ENCODE data around the gene DOCK2. TPM values are rescaled to one million over a fixed set of nuclear protein-coding genes. Genes with fewer than 3 reads are reported as not detected.

DOCK2 gene
- total RNA-seq, 1 experiment from 2014 or later = 2.2 TPM

DNA sequence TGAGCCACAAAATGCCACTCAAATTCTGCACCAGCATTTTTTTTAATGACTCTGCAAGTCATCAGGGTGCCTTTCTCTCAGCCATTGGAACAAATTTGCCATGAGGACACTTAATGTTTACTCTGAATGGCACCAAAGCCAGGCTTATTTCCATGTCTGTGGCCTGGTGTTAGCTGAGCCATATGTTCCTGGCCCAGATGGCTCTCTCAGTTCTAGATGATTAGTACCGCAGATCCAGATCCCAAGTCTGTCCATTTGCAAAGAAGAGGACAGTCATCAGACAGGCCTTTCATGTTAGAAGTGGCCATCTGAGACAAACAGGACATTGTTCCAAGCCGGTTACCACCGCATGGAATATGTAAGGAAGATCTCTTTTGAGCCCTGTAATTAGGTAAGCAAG, 272.9 kb downstream of the DOCK2 start:
- ChIA-PET POLR2A (ENCODE audit: low non-redundant PET) (no interaction called here), CTCF (no interaction called here)
- Histone ChIP-seq H3K9me3 (ENCODE audit: low read depth, low read length, poor library complexity, severe bottlenecking) (no peaks in the 10 kb centered on the region), H3K4me1 (ENCODE audit: insufficient read depth, low read length, poor library complexity, severe bottlenecking) (peaks cover 13% of the 10 kb centered on the region), H3K27me3 (replicated peaks; ENCODE audit: insufficient read depth, low read depth, low read length, poor library complexity) (no peaks in the 10 kb centered on the region), H3K4me3 (ENCODE audit: low read depth, low read length, poor library complexity, severe bottlenecking) (no peak overlapping the region), H3K27ac (ENCODE audit: low read depth, low read length, poor library complexity, severe bottlenecking) (no peak overlapping the region), H3K36me3 (ENCODE audit: insufficient read depth, low read length, poor library complexity, severe bottlenecking) (no peaks in the 10 kb centered on the region)
- DNase-seq (ENCODE audit: low spot score) = no peak
- no TSS peak for BruUV-seq (replicated peaks)
- no peak for TF ChIP-seq EZH2 (IDR thresholded peaks at IDR 0.05; ENCODE audit: borderline replicate concordance, low read depth, low read length, poor library complexity, severe bottlenecking)
- no peak for TF ChIP-seq CTCF (conservative IDR thresholded peaks at IDR 0.05; ENCODE audit: low read depth, low read length)
- intact Hi-C loops (cut with micrococcal nuclease; ENCODE audit: unreplicated experiment) = no loop called here

DNA sequence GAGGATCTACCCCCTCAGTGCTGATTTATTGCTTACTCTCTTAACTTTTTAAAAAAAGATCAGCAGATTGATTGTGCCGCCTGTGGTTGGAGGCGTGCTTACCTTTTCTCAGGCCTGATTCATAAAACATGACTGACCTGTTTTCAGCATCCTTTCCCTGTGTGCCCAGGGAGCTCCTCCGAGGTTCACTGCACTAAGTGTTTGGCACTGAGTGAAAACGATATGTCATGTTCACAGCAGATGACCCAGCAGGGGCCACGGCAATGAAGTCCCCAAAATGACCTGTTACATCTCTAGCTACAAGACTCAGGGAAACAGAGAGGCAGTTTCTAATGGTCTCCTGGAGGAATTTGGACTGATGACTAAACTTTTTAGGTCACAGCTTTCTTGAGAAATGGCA, 273.3 kb downstream of the DOCK2 start:
- Histone ChIP-seq H3K4me3 (ENCODE audit: low read depth, low read length, poor library complexity, severe bottlenecking) (no peak overlapping the region), H3K9me3 (ENCODE audit: low read depth, low read length, poor library complexity, severe bottlenecking) (no peaks in the 10 kb centered on the region), H3K36me3 (ENCODE audit: insufficient read depth, low read length, poor library complexity, severe bottlenecking) (no peaks in the 10 kb centered on the region), H3K27me3 (replicated peaks; ENCODE audit: insufficient read depth, low read depth, low read length, poor library complexity) (no peaks in the 10 kb centered on the region), H3K27ac (ENCODE audit: low read depth, low read length, poor library complexity, severe bottlenecking) (no peak overlapping the region), H3K4me1 (ENCODE audit: insufficient read depth, low read length, poor library complexity, severe bottlenecking) (peaks cover 9% of the 10 kb centered on the region)
- DNase-seq (ENCODE audit: low spot score) = no peak
- BruUV-seq (replicated peaks) = no TSS peak
- ChIA-PET CTCF (no interaction called here), POLR2A (ENCODE audit: low non-redundant PET) (no interaction called here)
- no peak for TF ChIP-seq EZH2 (IDR thresholded peaks at IDR 0.05; ENCODE audit: borderline replicate concordance, low read depth, low read length, poor library complexity, severe bottlenecking)
- intact Hi-C loops (cut with micrococcal nuclease; ENCODE audit: unreplicated experiment) = no loop called here

- ChIA-PET POLR2A (ENCODE audit: low non-redundant PET) (no interaction called here), CTCF (no interaction called here)
- Histone ChIP-seq H3K9me3 (ENCODE audit: low read depth, low read length, poor library complexity, severe bottlenecking) (no peaks in the 10 kb centered on the region), H3K36me3 (ENCODE audit: insufficient read depth, low read length, poor library complexity, severe bottlenecking) (no peaks in the 10 kb centered on the region), H3K4me1 (ENCODE audit: insufficient read depth, low read length, poor library complexity, severe bottlenecking) (peaks cover 7% of the 10 kb centered on the region), H3K27ac (ENCODE audit: low read depth, low read length, poor library complexity, severe bottlenecking) (no peak overlapping the region), H3K4me3 (ENCODE audit: low read depth, low read length, poor library complexity, severe bottlenecking) (no peak overlapping the region), H3K27me3 (replicated peaks; ENCODE audit: insufficient read depth, low read depth, low read length, poor library complexity) (no peaks in the 10 kb centered on the region)
- no peak for TF ChIP-seq EZH2 (IDR thresholded peaks at IDR 0.05; ENCODE audit: borderline replicate concordance, low read depth, low read length, poor library complexity, severe bottlenecking)
- no peak for TF ChIP-seq CTCF (conservative IDR thresholded peaks at IDR 0.05; ENCODE audit: low read depth, low read length)
- intact Hi-C loops (cut with micrococcal nuclease; ENCODE audit: unreplicated experiment) = no loop called here
- no TSS peak for BruUV-seq (replicated peaks)
- peak; percentile 36 for DNase-seq (ENCODE audit: low spot score)
Observed at GRCh38 chr5:169911448-169912212, 274.6 kb downstream of the DOCK2 start.

DNA sequence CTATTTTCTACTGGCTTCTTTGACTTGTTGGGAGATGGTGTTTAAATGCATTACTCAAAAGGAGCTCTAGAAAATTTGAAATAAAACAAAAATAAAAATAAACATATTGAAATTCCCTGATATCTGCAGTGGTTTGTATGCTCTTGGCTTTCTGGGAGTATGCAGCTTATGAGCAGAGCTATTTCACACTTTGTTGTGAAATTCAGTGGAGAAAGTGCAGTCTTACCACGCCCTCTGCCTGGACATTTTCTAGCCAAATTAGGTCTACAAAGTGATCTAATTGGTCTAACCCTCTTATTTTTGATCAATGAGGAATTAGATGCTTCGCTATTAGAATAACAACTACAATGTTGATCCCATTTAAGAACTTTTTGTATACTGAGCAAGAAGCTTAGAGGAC, 276.4 kb downstream of the DOCK2 start:
- no peak for DNase-seq (ENCODE audit: low spot score)
- no peaks in the 10 kb centered on the region for H3K36me3 ChIP-seq (ENCODE audit: insufficient read depth, low read length, poor library complexity, severe bottlenecking)
- no peak overlapping the region for H3K27ac ChIP-seq (ENCODE audit: low read depth, low read length, poor library complexity, severe bottlenecking)
- POLR2A ChIA-PET (ENCODE audit: low non-redundant PET) = no interaction called here
- peaks cover 10% of the 10 kb centered on the region for H3K4me1 ChIP-seq (ENCODE audit: insufficient read depth, low read length, poor library complexity, severe bottlenecking)
- no peak for TF ChIP-seq CTCF (conservative IDR thresholded peaks at IDR 0.05; ENCODE audit: low read depth, low read length)
- no peak for TF ChIP-seq EZH2 (IDR thresholded peaks at IDR 0.05; ENCODE audit: borderline replicate concordance, low read depth, low read length, poor library complexity, severe bottlenecking)
- H3K27me3 ChIP-seq (replicated peaks; ENCODE audit: insufficient read depth, low read depth, low read length, poor library complexity) = no peaks in the 10 kb centered on the region
- no peak overlapping the region for H3K4me3 ChIP-seq (ENCODE audit: low read depth, low read length, poor library complexity, severe bottlenecking)
- H3K9me3 ChIP-seq (ENCODE audit: low read depth, low read length, poor library complexity, severe bottlenecking) = no peaks in the 10 kb centered on the region
- BruUV-seq (replicated peaks) = no TSS peak
- intact Hi-C loops (cut with micrococcal nuclease; ENCODE audit: unreplicated experiment) = no loop called here
- CTCF ChIA-PET = no interaction called here

Measured in A673 (cell line).